Activated CD4-positive, CD25-positive, alpha-beta regulatory T cell treated with anti-CD3 and anti-CD28 coated beads, Interleukin-2, amount 50 U/mL, for 24 hours (primary cell): ENCODE results near the gene ELMO1.
"Not testable (repeated sequence)": the region's sequence is repeated elsewhere in the genome, so short reads cannot be mapped to it uniquely, and the experiment has no call there.

Source experiments
- ATAC-seq, 2 donors: fragments of 150-1000 bp; cut with Tn5 transposase; one replicate each; pipeline ENCODE4 v1.10.0; 2021; ENCODE audit warnings: mild to moderate bottlenecking in 1 of 2, moderate library complexity in 1 of 2

The ELMO1 gene

GRCh38 chr7:37000511-37000910 lies 448.2 kb downstream of the ELMO1 start:
- no peak for ATAC-seq

GRCh38 chr7:36999626-37000485 lies 448.8 kb downstream of the ELMO1 start:
- no peak for ATAC-seq

- ATAC-seq = no peak
Observed at GRCh38 chr7:36995776-36996175, 452.9 kb downstream of the ELMO1 start.

- ATAC-seq = no peak
Observed at GRCh38 chr7:36994456-36995112, 454.1 kb downstream of the ELMO1 start.

GRCh38 chr7:36986948-36987724 lies 461.5 kb downstream of the ELMO1 start:
- peak in 1 of 2 donors; percentile 44 for ATAC-seq

- ATAC-seq = no peak
Observed at GRCh38 chr7:36986511-36986933, 462.1 kb downstream of the ELMO1 start.

GRCh38 chr7:36985866-36986400 lies 462.7 kb downstream of the ELMO1 start:
- no peak for ATAC-seq

GRCh38 chr7:36985316-36985715 lies 463.3 kb downstream of the ELMO1 start:
- ATAC-seq = no peak

- ATAC-seq = no peak
Observed at GRCh38 chr7:36984710-36985312, 463.9 kb downstream of the ELMO1 start.

GRCh38 chr7:36984041-36984521 lies 464.6 kb downstream of the ELMO1 start:
- no peak for ATAC-seq

- ATAC-seq = no peak
Observed at GRCh38 chr7:36982766-36983165, 465.9 kb downstream of the ELMO1 start.

- no peak for ATAC-seq
Observed at GRCh38 chr7:36979810-36980248, 468.8 kb downstream of the ELMO1 start.

- ATAC-seq = no peak
Observed at GRCh38 chr7:36978461-36978860, 470.2 kb downstream of the ELMO1 start.

- ATAC-seq = no peak
Observed at GRCh38 chr7:36977878-36978277, 470.8 kb downstream of the ELMO1 start.

- not testable (repeated sequence) for ATAC-seq
Observed at GRCh38 chr7:36973534-36973933, 475.1 kb downstream of the ELMO1 start.

GRCh38 chr7:36972140-36972518 lies 476.5 kb downstream of the ELMO1 start:
- no peak for ATAC-seq

- ATAC-seq = no peak
Observed at GRCh38 chr7:36971515-36972139, 477.0 kb downstream of the ELMO1 start.

GRCh38 chr7:36970551-36971514 lies 477.8 kb downstream of the ELMO1 start:
- ATAC-seq = no peak

GRCh38 chr7:36969376-36969775 lies 479.3 kb downstream of the ELMO1 start:
- ATAC-seq = no peak

GRCh38 chr7:36967387-36967786 lies 481.3 kb downstream of the ELMO1 start:
- ATAC-seq = no peak

- no peak for ATAC-seq
Observed at GRCh38 chr7:36966636-36967035, 482.0 kb downstream of the ELMO1 start.
